HPDE6-E6E7 (cell line): ENCODE measurements around the gene RNF11.

Source experiments
- DNase-seq: peaks from one replicate; pipeline ENCODE4 v3.0.0; 2011; ENCODE audit warnings: missing footprints; ENCODE audit errors: extremely low spot score

Gene RNF11

GRCh38 chr1:51313268-51313852 is 77.3 kb downstream of the RNF11 start:
- no peak for DNase-seq

DNA sequence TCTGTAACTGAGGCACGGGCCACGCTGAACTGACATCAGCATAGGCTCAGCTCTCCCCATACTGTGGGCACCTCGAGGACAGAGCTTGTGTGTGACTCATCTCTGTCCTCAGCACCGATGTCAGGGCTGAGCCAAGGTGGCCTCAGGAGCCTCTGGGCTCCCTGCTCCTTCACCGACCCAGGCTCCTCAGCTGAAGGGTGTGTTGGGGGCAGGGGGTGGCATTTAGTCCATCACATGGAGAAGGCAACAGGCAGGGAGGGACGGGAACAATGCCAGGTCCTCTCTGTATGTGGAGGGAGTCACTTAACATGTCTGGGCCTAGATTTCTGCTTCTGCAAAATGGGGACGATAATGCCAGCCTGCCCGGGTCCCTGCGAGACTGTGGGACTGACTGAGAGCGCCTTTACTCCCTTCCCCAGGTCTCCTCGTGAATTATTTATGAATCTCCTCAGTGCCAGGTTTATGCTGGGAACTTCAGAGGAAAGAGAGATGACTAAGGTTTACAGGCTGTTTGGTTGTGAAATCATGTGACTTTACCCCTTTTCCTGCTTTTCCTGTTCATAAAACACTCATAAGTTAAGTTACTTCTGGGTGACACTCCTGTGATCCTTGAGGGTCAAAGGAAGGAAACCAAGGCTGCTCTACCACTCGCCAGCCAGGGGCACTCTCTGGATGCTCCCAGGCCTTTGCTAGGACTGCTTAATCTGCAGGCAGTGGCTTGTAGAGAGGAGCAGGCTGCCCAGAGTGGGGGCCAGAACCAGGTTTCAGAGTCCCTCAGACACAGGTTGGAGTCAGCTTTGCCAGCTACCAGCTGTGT is 78.1 kb downstream of the RNF11 start:
- DNase-seq = peak; percentile 85

GRCh38 chr1:51314974-51315373 is 78.9 kb downstream of the RNF11 start:
- peak; percentile 58 for DNase-seq

- no peak for DNase-seq
Measured at GRCh38 chr1:51316113-51316845, 80.2 kb downstream of the RNF11 start.

DNA sequence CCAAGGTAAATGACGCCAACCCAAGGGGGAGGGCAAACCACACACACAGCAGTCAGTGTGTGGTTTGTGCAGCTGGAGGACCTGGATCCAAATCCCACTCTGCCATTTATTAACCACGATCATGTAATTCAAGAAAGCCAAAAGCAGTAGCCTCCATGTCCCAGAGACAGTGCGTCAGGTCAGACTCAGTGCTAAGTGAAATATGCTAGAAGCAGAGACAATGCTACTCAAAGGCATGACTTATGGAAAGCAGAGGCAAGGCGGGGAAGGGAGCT is 80.7 kb downstream of the RNF11 start:
- DNase-seq = no peak

GRCh38 chr1:51317798-51318197 is 81.7 kb downstream of the RNF11 start:
- no peak for DNase-seq

GRCh38 chr1:51320967-51321923 is 85.2 kb downstream of the RNF11 start:
- no peak for DNase-seq

DNA sequence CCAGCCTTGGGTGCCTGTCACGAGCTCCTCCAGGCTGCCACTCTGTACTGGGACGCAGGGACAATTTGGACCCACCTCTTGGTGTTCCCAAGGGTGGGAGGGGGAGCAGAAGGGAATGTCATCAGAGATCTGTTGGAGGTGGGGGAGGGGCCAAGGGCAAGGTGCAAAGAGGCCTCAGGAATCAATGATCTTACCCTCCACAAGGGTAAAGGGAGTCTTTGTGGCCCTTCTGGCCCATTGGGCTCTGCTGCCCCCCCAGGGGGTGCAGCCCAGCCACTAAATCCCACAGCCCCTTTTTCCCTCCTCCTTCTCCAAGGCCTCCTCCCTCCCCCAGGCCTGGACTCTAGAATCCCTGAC is 85.8 kb downstream of the RNF11 start:
- no peak for DNase-seq

DNA sequence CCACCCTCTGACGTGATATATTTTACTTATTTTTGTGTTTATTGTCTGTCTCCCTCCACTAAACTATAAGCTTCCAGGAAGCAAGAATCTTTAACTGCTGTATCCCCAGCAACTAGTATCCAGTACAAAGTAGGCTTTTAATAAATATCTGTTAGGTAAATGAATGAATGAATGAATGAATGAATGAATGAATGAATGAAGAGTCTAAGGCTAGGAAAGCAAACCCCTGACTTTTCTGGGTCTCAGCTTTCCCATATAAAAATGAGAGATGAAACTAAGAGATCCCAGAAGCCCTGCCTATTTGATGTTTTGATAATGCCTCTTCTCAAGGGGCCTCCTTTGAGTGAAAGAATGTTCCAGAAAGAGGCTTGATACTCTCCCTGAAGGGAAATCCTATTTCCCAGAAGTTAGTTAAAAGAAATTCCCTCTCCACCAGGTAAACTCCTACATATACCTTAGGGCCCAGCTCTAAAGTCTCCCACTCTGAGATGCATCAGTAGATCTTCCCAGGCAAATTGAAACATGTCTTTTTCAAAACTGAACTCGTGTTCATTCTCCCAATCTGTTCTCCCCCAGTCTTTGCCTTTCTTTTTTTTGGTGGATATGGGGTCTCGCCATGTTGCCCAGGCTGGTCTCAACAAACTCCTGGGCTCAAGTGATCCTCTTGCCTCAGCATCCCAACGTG is 86.5 kb downstream of the RNF11 start:
- no peak for DNase-seq
